Measurements from ENCODE around the gene FSD1L. TPM values are rescaled to one million over a fixed set of nuclear protein-coding genes. Genes with fewer than 3 reads are reported as not detected.

FSD1L gene
- total RNA-seq, 2 donors from 2014 or later, result 0.66 to 6.0 TPM

GRCh38 chr9:105593145-105593544, 145.3 kb downstream of the FSD1L start:
- no peak for ATAC-seq
- no peaks in the 10 kb centered on the region for H3K27me3 ChIP-seq
- no peak overlapping the region for H3K27ac ChIP-seq

More at GRCh38 chr9:105593145-105593544, 145.3 kb downstream of the FSD1L start:
- H3K9me3 ChIP-seq, result peaks cover 0 to 9% (median 0%) of the 10 kb centered on the region in 3 donors
- 96 to 98% methylated on average over 3 of the region's 3 CpGs for WGBS, 2 donors
- intact Hi-C loops (cut with DNase I), result no loop called here
- no peaks in the 10 kb centered on the region for H3K4me1 ChIP-seq
- TF ChIP-seq POLR2A (IDR thresholded peaks at IDR 0.05), result no peak
- TF ChIP-seq CTCF (IDR thresholded peaks at IDR 0.05), result no peak
- H3K36me3 ChIP-seq (replicated peaks in 1 of 2; ENCODE audit: insufficient read depth in 1 of 2, low read depth in 2 of 2), result peaks cover 0 to 3% of the 10 kb centered on the region in 2 donors
- H3K4me3 ChIP-seq, result no peak overlapping the region
- DNase-seq, result no peak

Other genes with a start within 250 kb of the FSD1L start
- gene SLC44A1, start 203.4 kb upstream of the FSD1L start, total RNA-seq, result 10 to 100 TPM; 15.5 to 39.4 TPM
- gene FKTN, start 110.1 kb downstream of the FSD1L start, total RNA-seq, result 1 to 10 TPM; 6.6 to 8.3 TPM
- not detected for gene TAL2, start 214.4 kb downstream of the FSD1L start, total RNA-seq
- gene TMEM38B, start 246.5 kb downstream of the FSD1L start, total RNA-seq, result 10 to 100 TPM in 1 of 2 donors, under 1 TPM in 1; 0.66 to 21.3 TPM